Small intestine (tissue), 7 donors: Measurements from ENCODE around the gene PDCD1. TPM values are rescaled to one million over a fixed set of nuclear protein-coding genes. Genes with fewer than 3 reads are reported as not detected.

Experiments used
- DNase-seq, 2 donors: peaks; one replicate each; pipeline versions ENCODE4 v3.0.0 to v3.0.0-alpha.2; 2013
- FAIRE-seq: peaks from 2 replicates; lab custom pipeline; 2012; peaks lifted over from hg19 to GRCh38; lab: Jason Lieb, UNC
- H3K27ac ChIP-seq, 3 donors: one replicate each; pipeline ENCODE4 v1.5.1; 2013; ENCODE audit warnings: low read length in 2 of 3, mild to moderate bottlenecking in 2 of 3, control low read depth in 1 of 3, inconsistent platforms in 1 of 3, low read depth in 1 of 3, moderate library complexity in 1 of 3
- H3K27me3 ChIP-seq, 3 donors: one replicate each; pipeline ENCODE4 v1.6.1; 2013; ENCODE audit warnings: low read length in 3 of 3, inconsistent platforms in 1 of 3; ENCODE audit not compliant: control insufficient read depth in 3 of 3, insufficient read depth in 3 of 3
- H3K36me3 ChIP-seq, 3 donors: one replicate each; pipeline ENCODE4 v1.6.1; 2013; ENCODE audit warnings: low read length in 3 of 3, inconsistent platforms in 1 of 3, low read depth in 1 of 3, mild to moderate bottlenecking in 1 of 3, moderate library complexity in 1 of 3; ENCODE audit not compliant: control insufficient read depth in 3 of 3, insufficient read depth in 2 of 3
- H3K4me1 ChIP-seq, 3 donors: one replicate each; pipeline ENCODE4 v1.6.1; 2013; ENCODE audit warnings: low read length in 2 of 3, inconsistent platforms in 1 of 3, low read depth in 1 of 3, mild to moderate bottlenecking in 1 of 3, moderate library complexity in 1 of 3; ENCODE audit not compliant: control insufficient read depth in 3 of 3, insufficient read depth in 2 of 3
- H3K4me3 ChIP-seq, 3 donors: one replicate each; pipeline ENCODE4 v1.5.1; 2013; ENCODE audit warnings: low read length in 3 of 3, control low read depth in 1 of 3, inconsistent platforms in 1 of 3, low read depth in 1 of 3, mild to moderate bottlenecking in 1 of 3, moderate library complexity in 1 of 3
- H3K9me3 ChIP-seq, 2 donors: one replicate each; pipeline ENCODE4 v1.6.1; 2013; ENCODE audit warnings: low read depth in 1 of 2, low read length in 1 of 2; ENCODE audit not compliant: control insufficient read depth in 2 of 2, insufficient read depth in 1 of 2
- WGBS, 3 donors: extraction: QIAGEN DNeasy Blood & Tissue Kit; methylation state at CpG; one replicate each; pipeline ENCODE4 v1.1.7; 2013; 5-methylcytosine and 5-hydroxymethylcytosine counted together
- polyA plus RNA-seq, 4 donors: library from polyadenylated mRNA; stranded (reverse) in 3 of 4; unstranded in 1 of 4; fragments of 200-250 nt in 3 of 4; fragments of 120-200 nt in 1 of 4; gene quantifications; one replicate each; pipeline versions ENCODE4 v1.2.1 to v1.2.3, GENCODE V29; 2013
- donor health status: healthy with polysubstance abuse.
- donor health status: control.
- donor health status: control.
- donor health status: Bipolar disorder and iron deficiency.
- donor health status: healthy.

The PDCD1 gene
- polyA plus RNA-seq, 4 donors: 0.27 to 1.2 (median 0.27) TPM; not detected in 1

DNA sequence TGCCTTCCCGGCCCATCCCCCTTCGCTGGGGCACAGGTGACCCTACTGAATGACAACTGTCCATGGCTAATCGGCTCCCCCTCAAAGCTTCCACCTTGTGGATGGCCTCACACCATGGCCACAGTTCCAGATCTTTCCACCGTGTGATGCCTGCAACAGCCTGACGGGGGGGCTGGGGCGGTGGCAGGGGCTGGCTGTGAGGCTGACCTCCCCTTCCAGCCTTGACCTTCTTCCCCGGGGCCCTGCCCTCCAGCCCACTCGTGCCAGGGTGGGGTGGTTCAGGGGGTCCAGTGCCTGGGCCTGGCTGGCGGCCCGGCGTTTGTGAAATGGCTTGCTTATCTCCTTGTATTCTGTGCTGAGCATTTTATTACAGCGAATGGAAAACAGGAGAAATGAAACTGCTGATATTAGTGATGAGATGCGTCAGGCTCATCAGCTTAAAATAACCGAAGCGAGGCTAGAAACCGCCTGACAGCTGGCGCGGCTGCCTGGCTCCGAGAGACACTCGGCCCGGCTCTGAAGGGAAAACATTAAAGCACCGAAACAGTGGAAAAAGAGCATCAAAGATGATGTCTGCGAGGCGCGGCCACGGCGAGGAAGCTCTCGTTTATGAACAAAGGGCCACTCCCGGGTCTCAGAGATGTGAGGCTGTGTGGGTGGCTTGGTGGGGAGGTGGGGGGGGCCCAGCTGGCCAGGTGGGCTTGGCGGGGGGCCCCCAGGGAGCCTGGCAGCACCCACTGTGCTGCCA lies 916 bp upstream of the PDCD1 start:
- H3K36me3 ChIP-seq: no peaks in the 10 kb centered on the region
- H3K4me1 ChIP-seq: peaks cover 0 to 4% (median 3%) of the 10 kb centered on the region in 3 donors
- no peak for FAIRE-seq
- H3K27me3 ChIP-seq: peaks cover 0 to 20% (median 6%) of the 10 kb centered on the region in 3 donors
- no peaks in the 10 kb centered on the region for H3K9me3 ChIP-seq
- H3K4me3 ChIP-seq: peak overlapping the region in 1 of 3 donors; percentile 14
- DNase-seq: peak; percentile 24 to 31
- 5 to 18% (median 16%) methylated on average over 30 of the region's 30 CpGs for WGBS, 3 donors
- H3K27ac ChIP-seq: peak overlapping the region in 1 of 3 donors; percentile 57

DNA sequence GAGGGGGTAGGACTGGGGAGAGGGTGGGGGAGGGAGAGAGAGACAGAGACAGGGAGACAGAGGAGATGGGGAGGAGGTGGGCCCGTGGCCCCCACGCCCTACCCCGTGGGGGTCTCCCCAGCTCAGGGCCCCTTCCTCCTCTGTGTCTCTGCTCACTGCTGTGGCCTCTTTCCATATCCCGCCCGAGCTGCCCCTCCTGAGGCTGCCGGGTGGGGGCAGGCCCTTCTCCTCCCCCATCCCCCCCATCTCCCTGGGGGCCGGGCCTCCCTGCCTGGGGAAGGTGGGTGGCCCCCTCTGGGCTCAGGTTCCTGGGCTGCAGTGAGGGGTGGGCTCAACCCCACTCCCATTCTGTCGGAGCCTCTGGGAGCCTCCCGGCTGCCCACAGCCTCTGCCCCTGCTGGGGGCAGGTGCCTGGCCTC lies 332 bp upstream of the PDCD1 start:
- WGBS, 3 donors: 19 to 27% (median 25%) methylated on average over 9 of the region's 9 CpGs
- Histone ChIP-seq H3K36me3 (no peaks in the 10 kb centered on the region), H3K27me3 (peaks cover 0 to 20% (median 3%) of the 10 kb centered on the region in 3 donors), H3K4me3 (no peak overlapping the region), H3K9me3 (no peaks in the 10 kb centered on the region), H3K4me1 (peaks cover 0 to 4% (median 3%) of the 10 kb centered on the region in 3 donors), H3K27ac (peak overlapping the region in 1 of 3 donors; percentile 57)
- FAIRE-seq (no peak), DNase-seq (no peak)

DNA sequence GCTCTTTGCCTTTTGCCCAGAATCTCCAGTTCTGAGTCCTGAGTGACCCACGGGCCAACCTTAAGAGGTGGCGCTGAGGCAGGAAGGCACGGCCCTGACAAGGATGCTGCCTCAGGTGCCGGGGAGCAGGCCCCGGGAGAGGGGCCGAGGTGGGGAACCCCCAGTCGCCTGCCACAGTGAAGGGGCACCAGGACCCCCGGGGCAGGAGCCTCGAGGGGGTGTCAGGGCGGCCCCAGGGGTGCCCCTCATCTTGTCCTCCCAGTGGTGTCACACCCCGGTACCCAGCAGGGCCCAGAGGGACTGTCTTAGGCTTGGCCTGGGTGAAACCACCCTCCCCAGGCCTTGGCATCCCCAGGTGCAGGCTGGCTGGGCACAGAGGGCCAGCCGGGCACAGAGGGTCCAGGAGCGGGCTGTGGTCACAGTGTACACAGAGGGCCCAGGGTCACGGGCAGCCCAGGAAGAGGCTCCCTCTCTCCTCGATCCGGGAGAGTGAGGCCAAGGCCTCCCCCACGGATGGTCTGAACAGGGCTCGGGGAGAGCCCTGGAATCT lies 1.0 kb downstream of the PDCD1 start:
- DNase-seq: no peak
- Histone ChIP-seq H3K36me3 (no peaks in the 10 kb centered on the region), H3K9me3 (no peaks in the 10 kb centered on the region), H3K27ac (no peak overlapping the region), H3K27me3 (peaks cover 0 to 10% (median 0%) of the 10 kb centered on the region in 3 donors), H3K4me1 (peaks cover 0 to 4% (median 3%) of the 10 kb centered on the region in 3 donors), H3K4me3 (no peak overlapping the region)
- 65 to 80% (median 67%) methylated on average over 13 to 18 of the region's 18 CpGs for WGBS, 3 donors
- FAIRE-seq: no peak

DNA sequence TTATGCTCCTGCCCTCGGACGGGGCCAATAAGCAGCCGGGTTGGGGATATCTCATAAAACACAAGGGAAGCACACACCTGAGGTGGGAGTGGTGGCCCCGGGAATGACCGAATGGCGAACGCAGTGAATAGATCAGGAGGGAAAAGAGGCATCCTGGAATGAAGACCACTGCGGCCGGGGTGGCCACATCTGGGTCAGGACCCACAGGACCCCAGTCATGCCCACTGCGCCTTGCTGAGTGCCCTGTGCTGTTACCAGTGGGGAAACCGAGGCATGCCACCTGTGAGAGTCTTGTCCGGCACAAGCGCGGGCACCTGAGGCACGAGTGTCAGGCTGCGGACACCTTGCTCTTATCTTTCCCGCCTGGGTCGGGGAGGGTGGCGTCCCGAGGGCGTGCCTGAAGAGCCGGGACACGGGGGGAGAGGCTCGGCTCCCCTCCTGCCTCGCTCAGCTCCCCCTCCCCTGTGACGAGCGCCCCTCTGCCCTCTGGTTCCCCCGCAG lies 1.6 kb downstream of the PDCD1 start:
- H3K9me3 ChIP-seq: no peaks in the 10 kb centered on the region
- no peaks in the 10 kb centered on the region for H3K36me3 ChIP-seq
- H3K27me3 ChIP-seq: peaks cover 0 to 5% (median 0%) of the 10 kb centered on the region in 3 donors
- no peak overlapping the region for H3K27ac ChIP-seq
- peaks cover 0 to 4% (median 3%) of the 10 kb centered on the region in 3 donors for H3K4me1 ChIP-seq
- no peak for DNase-seq
- FAIRE-seq: no peak
- WGBS, 3 donors: 50 to 79% (median 61%) methylated on average over 23 to 28 of the region's 28 CpGs
- H3K4me3 ChIP-seq: no peak overlapping the region

DNA sequence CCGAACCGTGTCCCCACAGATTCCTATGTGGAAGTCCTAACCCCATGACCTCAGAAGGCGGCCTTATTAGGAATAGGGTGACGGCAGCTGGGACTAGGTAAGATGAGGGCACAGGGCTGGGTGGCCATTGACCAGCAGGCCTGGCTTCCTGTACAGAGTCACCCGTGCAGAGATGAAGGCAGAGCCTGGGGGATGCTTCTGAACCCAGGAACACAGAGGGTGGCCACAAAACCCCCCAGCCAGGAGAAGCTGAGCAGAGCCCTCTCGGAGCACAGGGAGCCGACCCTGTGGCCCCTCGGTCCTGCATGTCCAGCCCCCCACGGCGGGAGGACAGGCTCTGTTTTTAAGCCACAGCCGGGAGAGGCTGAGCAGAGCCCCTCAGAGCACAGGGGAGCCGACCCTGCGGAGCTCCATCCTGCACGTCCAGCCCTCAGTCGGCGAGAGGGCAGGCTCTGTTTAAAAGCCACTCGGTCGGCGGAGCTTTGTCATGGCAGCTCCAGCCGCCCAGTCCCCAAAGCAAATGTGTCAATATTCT lies 2.7 kb downstream of the PDCD1 start:
- H3K36me3 ChIP-seq: no peaks in the 10 kb centered on the region
- FAIRE-seq (no peak), DNase-seq (no peak)
- peaks cover 0 to 3% (median 0%) of the 10 kb centered on the region in 3 donors for H3K27me3 ChIP-seq
- peaks cover 0 to 4% (median 3%) of the 10 kb centered on the region in 3 donors for H3K4me1 ChIP-seq
- no peak overlapping the region for H3K27ac ChIP-seq
- 75 to 81% (median 76%) methylated on average over 19 to 20 of the region's 20 CpGs for WGBS, 3 donors
- H3K4me3 ChIP-seq: no peak overlapping the region
- no peaks in the 10 kb centered on the region for H3K9me3 ChIP-seq

DNA sequence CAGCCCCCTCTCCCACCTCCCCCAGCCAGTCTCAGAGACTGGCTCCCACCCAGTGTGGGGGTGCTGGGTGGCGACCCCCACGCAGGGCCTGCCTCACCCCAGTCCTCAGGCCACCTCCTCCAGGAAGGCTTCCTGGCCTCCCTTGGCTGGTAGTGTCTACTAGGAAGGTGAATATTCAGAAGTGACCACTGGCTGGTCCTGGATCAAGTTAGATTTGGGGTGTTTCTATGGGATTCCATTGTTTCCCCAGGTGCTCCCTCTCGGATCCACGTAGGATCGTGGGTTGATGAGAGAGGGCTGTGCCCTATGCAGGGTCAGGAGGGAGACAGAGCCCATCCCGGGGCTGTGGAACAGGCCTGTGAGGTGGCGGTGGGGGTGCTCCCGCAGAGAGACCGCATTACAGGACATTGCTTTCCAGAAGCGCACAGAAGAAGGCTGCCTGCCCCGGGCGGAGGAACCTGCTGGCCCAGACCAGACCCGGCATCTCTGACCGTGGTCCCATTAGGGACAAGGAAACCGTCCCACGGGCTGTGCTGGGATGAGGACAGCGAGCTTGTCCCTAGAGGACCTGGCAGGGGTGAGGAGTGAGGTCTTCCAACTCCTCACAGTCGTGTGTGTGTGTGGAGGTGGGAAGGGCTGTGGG lies 3.3 kb downstream of the PDCD1 start:
- Histone ChIP-seq H3K27me3 (peaks cover 0 to 3% (median 0%) of the 10 kb centered on the region in 3 donors), H3K4me1 (peaks cover 0 to 4% (median 3%) of the 10 kb centered on the region in 3 donors), H3K9me3 (no peaks in the 10 kb centered on the region), H3K36me3 (no peaks in the 10 kb centered on the region), H3K27ac (no peak overlapping the region), H3K4me3 (no peak overlapping the region)
- WGBS, 3 donors: 68 to 81% (median 76%) methylated on average over 18 of the region's 18 CpGs
- DNase-seq (no peak), FAIRE-seq (no peak)

DNA sequence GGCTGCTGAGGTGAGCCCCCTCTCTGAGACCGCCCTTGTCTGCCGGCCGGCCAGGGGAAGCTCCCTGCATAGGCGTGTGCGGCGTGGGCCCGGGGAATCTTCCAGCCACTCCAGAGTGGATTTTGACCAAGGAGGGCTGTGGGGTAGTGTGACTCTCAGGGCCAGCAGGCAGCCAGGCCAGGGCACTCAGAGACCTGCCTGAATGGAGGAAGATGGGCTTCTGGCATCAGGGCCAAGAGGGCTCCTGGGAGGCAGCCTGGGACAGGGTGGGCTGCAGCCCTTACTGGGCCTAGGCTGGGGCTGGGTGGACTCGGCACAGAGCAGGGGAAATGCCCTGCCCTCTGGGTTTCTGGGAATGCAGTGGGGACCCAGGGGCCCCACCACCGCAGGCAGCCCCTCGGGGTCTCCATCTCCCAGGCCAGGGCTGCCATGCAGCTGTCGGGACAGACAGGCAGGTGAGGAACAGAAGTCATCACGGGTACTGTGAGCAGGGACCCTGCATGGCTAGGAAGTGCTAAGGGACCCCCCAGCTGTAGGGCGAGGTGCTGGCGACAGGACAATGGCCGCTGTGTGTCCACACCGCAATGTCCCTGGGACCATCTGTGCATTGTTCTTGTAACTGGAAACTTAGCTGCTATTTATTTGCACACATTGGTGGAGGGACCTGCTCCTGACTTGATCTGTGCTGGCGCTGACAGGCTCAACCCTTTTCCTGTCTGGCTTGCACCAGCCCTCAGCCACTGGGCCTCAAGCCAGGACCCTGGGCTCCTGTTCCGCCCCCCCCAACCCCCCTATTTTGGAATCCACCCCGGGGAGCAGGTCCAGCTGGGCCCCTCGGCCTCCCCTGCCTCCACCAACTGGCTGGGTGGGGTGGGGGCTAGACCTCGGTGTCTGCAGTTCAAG lies 4.1 kb downstream of the PDCD1 start:
- Histone ChIP-seq H3K9me3 (no peaks in the 10 kb centered on the region), H3K4me3 (no peak overlapping the region), H3K27ac (no peak overlapping the region), H3K27me3 (peaks cover 0 to 3% (median 0%) of the 10 kb centered on the region in 3 donors), H3K36me3 (no peaks in the 10 kb centered on the region), H3K4me1 (peaks cover 0 to 4% (median 3%) of the 10 kb centered on the region in 3 donors)
- 61 to 71% (median 64%) methylated on average over 20 to 21 of the region's 21 CpGs for WGBS, 3 donors
- DNase-seq (no peak), FAIRE-seq (no peak)
